Ishikawa (cell line): Measurements from ENCODE around the gene ZCCHC8.

ENCODE experiments used
- CEBPB ChIP-seq: IDR thresholded peaks from 2 replicates; pipeline ENCODE4 v1.6.1; 2012
- CREB1 ChIP-seq: IDR thresholded peaks from 2 replicates; pipeline ENCODE4 v1.6.1; 2012; ENCODE audit warnings: low read depth
- EGR1 ChIP-seq: IDR thresholded peaks from 2 replicates; pipeline ENCODE4 v1.6.1; 2012
- EP300 ChIP-seq: IDR thresholded peaks from 2 replicates; pipeline ENCODE4 v1.6.1; 2012; ENCODE audit warnings: borderline replicate concordance
- FOXM1 ChIP-seq: IDR thresholded peaks from 2 replicates; pipeline ENCODE4 v1.6.1; 2012; ENCODE audit warnings: low read depth, borderline replicate concordance
- NFIC ChIP-seq: IDR thresholded peaks from 2 replicates; pipeline ENCODE4 v1.6.1; 2012
- RAD21 ChIP-seq: IDR thresholded peaks from 2 replicates; pipeline ENCODE4 v1.6.1; 2012; ENCODE audit warnings: low read depth
- TAF1 ChIP-seq: IDR thresholded peaks from 2 replicates; pipeline ENCODE4 v1.6.1; 2012; ENCODE audit warnings: low read depth, mild to moderate bottlenecking
- TCF12 ChIP-seq: IDR thresholded peaks from 2 replicates; pipeline ENCODE4 v1.6.1; 2012; ENCODE audit warnings: low read depth
- TEAD4 ChIP-seq: IDR thresholded peaks from 2 replicates; pipeline ENCODE4 v1.6.1; 2012
- YY1 ChIP-seq: IDR thresholded peaks from 2 replicates; pipeline ENCODE4 v1.6.1; 2012; ENCODE audit warnings: low read depth
- ZBTB7A ChIP-seq: IDR thresholded peaks from 2 replicates; pipeline ENCODE4 v1.6.1; 2012; ENCODE audit warnings: low read depth
- TF ChIP-seq, protein P1 (sequence below): IDR thresholded peaks from 2 replicates; pipeline ENCODE4 v1.6.1; 2012
- TF ChIP-seq, protein P2 (sequence below): IDR thresholded peaks from 2 replicates; pipeline ENCODE4 v1.6.1; 2012; ENCODE audit warnings: low read depth, mild to moderate bottlenecking
- TF ChIP-seq, protein P3 (sequence below): IDR thresholded peaks from 2 replicates; pipeline ENCODE4 v1.6.1; 2012

The ZCCHC8 gene

DNA sequence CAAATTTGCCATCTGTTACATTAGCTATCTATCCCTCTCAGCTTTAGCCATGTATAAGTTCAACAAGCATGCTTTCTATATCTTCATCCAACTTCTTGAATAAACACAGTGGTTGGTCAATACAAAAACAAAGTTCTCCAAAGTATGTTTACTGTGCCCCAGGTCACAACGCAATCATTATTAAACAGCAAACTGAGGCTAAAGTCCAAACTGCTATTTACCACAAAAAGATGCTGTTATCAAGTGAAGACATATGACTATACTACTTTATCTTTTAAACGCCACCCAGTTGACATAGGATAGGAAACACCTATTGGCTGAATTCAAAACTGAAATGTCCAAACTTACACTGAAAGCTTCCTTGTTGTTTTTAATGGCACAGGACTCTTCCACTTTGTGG, 11.7 kb downstream of the ZCCHC8 start:
- no peak for TF ChIP-seq CEBPB
- TF ChIP-seq, protein P1, sequence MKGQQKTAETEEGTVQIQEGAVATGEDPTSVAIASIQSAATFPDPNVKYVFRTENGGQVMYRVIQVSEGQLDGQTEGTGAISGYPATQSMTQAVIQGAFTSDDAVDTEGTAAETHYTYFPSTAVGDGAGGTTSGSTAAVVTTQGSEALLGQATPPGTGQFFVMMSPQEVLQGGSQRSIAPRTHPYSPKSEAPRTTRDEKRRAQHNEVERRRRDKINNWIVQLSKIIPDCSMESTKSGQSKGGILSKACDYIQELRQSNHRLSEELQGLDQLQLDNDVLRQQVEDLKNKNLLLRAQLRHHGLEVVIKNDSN = no peak
- TF ChIP-seq, protein P2, sequence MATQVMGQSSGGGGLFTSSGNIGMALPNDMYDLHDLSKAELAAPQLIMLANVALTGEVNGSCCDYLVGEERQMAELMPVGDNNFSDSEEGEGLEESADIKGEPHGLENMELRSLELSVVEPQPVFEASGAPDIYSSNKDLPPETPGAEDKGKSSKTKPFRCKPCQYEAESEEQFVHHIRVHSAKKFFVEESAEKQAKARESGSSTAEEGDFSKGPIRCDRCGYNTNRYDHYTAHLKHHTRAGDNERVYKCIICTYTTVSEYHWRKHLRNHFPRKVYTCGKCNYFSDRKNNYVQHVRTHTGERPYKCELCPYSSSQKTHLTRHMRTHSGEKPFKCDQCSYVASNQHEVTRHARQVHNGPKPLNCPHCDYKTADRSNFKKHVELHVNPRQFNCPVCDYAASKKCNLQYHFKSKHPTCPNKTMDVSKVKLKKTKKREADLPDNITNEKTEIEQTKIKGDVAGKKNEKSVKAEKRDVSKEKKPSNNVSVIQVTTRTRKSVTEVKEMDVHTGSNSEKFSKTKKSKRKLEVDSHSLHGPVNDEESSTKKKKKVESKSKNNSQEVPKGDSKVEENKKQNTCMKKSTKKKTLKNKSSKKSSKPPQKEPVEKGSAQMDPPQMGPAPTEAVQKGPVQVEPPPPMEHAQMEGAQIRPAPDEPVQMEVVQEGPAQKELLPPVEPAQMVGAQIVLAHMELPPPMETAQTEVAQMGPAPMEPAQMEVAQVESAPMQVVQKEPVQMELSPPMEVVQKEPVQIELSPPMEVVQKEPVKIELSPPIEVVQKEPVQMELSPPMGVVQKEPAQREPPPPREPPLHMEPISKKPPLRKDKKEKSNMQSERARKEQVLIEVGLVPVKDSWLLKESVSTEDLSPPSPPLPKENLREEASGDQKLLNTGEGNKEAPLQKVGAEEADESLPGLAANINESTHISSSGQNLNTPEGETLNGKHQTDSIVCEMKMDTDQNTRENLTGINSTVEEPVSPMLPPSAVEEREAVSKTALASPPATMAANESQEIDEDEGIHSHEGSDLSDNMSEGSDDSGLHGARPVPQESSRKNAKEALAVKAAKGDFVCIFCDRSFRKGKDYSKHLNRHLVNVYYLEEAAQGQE = no peak
- no peak for TF ChIP-seq EP300
- TF ChIP-seq YY1 = no peak
- TF ChIP-seq, protein P3, sequence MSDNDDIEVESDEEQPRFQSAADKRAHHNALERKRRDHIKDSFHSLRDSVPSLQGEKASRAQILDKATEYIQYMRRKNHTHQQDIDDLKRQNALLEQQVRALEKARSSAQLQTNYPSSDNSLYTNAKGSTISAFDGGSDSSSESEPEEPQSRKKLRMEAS = no peak
- TF ChIP-seq TAF1 = no peak
- TF ChIP-seq TEAD4 = no peak

DNA sequence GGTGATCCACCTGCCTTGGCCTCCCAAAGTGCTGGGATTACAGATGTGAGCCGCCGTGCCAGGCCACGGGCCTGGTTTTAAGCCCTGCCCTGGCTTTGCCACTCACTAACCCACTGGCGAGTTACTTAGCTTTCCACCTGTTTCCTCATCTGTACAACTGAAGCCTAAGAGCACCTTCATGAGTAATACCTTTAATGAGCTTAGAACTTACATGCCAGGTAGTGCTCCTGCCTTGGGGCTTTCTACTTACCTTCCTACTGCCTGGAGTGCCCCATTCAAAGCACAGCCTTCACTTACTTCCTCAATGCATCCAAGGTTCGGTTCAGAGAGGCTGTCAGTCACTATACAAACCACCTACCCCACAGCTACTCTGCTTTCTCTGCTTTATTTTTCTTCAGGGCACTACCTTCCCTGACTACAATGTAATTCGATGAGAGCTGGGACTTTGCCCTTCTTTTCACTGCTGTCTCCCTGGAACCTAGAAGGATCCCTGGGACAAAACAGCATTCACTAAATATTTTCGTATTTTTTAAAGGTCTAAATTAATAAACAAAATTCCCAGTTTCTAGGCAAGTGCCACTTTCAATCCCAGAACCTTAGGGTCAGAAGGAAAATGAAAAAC, 13.8 kb downstream of the ZCCHC8 start:
- TF ChIP-seq, protein P1 = no peak
- TF ChIP-seq, protein P3 = no peak
- no peak for TF ChIP-seq EGR1
- TF ChIP-seq TCF12 = no peak
- no peak for TF ChIP-seq NFIC
- no peak for TF ChIP-seq TAF1
- TF ChIP-seq CREB1 = no peak
- no peak for TF ChIP-seq YY1
- no peak for TF ChIP-seq CEBPB
- TF ChIP-seq, protein P2 = no peak
- TF ChIP-seq FOXM1 = no peak

DNA sequence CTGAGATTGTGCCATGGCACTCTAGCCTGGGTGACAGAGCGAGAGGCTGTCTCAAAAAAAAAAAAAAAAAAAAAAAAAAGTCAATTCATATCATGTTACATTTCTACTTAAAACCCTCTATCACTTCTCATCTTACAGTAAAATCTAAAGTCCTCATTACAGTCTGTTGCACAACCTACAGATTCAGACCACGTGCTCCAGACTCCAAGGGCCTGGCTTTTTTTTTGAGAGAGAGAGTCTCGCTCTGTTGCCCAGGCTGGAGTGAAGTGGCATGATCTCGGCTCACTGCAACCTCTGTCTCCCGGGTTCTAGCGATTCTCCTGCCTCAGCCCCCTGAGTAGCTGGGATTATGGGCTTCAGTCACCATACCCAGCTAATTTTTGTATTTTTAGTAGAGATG, 14.4 kb downstream of the ZCCHC8 start:
- TF ChIP-seq CEBPB = peak; percentile 90
- TF ChIP-seq, protein P3 = peak; percentile 59
- TF ChIP-seq, protein P1 = peak; percentile 70

DNA sequence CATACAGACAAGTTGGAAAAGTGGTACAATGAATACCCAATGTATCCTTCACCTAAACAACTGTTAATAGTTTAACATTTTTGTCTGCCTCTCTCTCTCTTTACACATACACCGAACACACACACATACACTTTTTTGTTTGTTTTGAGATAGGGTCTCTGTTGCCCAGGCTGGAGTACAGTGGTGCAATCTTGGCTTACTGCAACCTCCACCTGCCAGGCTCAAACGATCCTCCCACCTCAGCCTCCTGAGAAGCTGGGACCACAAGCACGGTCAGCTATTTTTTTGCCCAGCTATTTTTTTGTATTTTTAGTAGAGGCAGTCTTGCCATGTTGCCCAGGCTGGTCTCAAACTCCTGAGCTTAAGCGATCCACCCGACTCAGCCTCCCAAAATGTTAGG, 16.8 kb downstream of the ZCCHC8 start:
- TF ChIP-seq CEBPB (no peak), EGR1 (no peak), RAD21 (no peak), EP300 (no peak), NFIC (no peak), ZBTB7A (no peak), TAF1 (no peak), CREB1 (no peak), TCF12 (no peak), YY1 (no peak), TEAD4 (no peak)
- TF ChIP-seq, protein P3 = no peak
- TF ChIP-seq, protein P1 = no peak

DNA sequence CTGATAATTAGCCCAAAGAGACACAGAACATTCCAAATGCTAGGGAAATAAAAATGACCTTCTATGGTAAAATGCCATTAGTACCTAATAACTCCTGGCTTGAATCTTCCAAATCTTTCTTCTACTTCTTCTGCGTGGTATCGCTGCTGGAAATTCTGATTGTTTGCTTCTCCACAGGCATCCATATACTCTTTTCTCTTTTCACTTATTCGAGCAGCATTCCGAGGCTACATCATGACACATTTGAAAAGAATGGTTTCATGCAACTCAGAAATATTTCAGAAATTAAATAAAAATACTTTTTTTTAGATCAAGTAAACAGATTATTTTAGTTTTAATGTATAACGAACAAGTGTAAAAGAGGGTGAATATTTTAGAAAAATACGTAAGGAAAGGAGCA, 18.9 kb downstream of the ZCCHC8 start:
- TF ChIP-seq FOXM1 (no peak), TAF1 (no peak), TEAD4 (no peak), TCF12 (no peak)
- TF ChIP-seq, protein P2 = no peak
